Loucy (cell line): ENCODE results near the gene TEAD1.

Source experiments
- H2AFZ ChIP-seq: fragments of 200-600 bp; sonication (generic); 2 replicates; pipeline ENCODE4 v1.6.0; 2016; ENCODE audit warnings: antibody characterized with exemption, mild to moderate bottlenecking, low read length, moderate library complexity
- H3F3A ChIP-seq: fragments of 200-600 bp; 2 replicates; pipeline ENCODE4 v1.6.0; 2016; ENCODE audit warnings: antibody characterized with exemption, low read depth, mild to moderate bottlenecking
- H3K27me3 ChIP-seq: fragments of 200-600 bp; sonication (generic); 2 replicates; pipeline ENCODE4 v1.6.1; 2014; ENCODE audit warnings: low read length, mild to moderate bottlenecking; ENCODE audit not compliant: insufficient read depth, poor library complexity, severe bottlenecking
- H3K36me3 ChIP-seq: fragments of 200-600 bp; sonication (generic); 2 replicates; pipeline ENCODE4 v1.6.1; 2016; ENCODE audit warnings: low read length; ENCODE audit not compliant: insufficient read depth
- H3K4me1 ChIP-seq: fragments of 200-600 bp; sonication (generic); 2 replicates; pipeline ENCODE4 v1.5.1; 2014; ENCODE audit warnings: low read length, mild to moderate bottlenecking; ENCODE audit not compliant: insufficient read depth, poor library complexity, severe bottlenecking
- H3K4me2 ChIP-seq: fragments of 200-600 bp; sonication (generic); 2 replicates; pipeline ENCODE4 v1.6.0; 2014; ENCODE audit warnings: antibody characterized with exemption, low read length, low read depth, mild to moderate bottlenecking; ENCODE audit not compliant: poor library complexity, severe bottlenecking
- H3K4me3 ChIP-seq: fragments of 200-600 bp; sonication (generic); 2 replicates; pipeline ENCODE4 v1.5.1; 2014; ENCODE audit warnings: low read length, mild to moderate bottlenecking, mixed read lengths; ENCODE audit not compliant: poor library complexity, severe bottlenecking
- H3K79me2 ChIP-seq: fragments of 200-600 bp; sonication (generic); 2 replicates; pipeline ENCODE4 v1.6.1; 2014; ENCODE audit warnings: low read length; ENCODE audit not compliant: insufficient read depth
- H3K9ac ChIP-seq: fragments of 200-600 bp; sonication (generic); 2 replicates; pipeline ENCODE4 v1.6.0; 2014; ENCODE audit warnings: mild to moderate bottlenecking, low read depth, low read length, moderate library complexity; ENCODE audit not compliant: poor library complexity, severe bottlenecking
- H3K9me2 ChIP-seq: fragments of 200-600 bp; sonication (generic); replicated peaks from 2 replicates; pipeline ENCODE4 v1.6.1; 2016; ENCODE audit warnings: low read depth, low read length, mixed read lengths
- H3K9me3 ChIP-seq: fragments of 200-600 bp; sonication (generic); 2 replicates; pipeline ENCODE4 v1.6.1; 2014; ENCODE audit warnings: mild to moderate bottlenecking, antibody characterized with exemption, low read length, low read depth; ENCODE audit not compliant: insufficient read depth
- H4K20me1 ChIP-seq: fragments of 200-600 bp; sonication (generic); 2 replicates; pipeline ENCODE4 v1.6.0; 2014; ENCODE audit warnings: antibody characterized with exemption, low read length, mild to moderate bottlenecking; ENCODE audit not compliant: insufficient read depth, poor library complexity, severe bottlenecking
- CTCF ChIP-seq: fragments of 200-600 bp; sonication (generic); conservative IDR thresholded peaks from 2 replicates; pipeline ENCODE4 v1.5.1; 2014; ENCODE audit warnings: mild to moderate bottlenecking, antibody characterized with exemption, low read length
- EZH2phosphoT487 ChIP-seq: fragments of 200-600 bp; IDR thresholded peaks from 2 replicates; pipeline ENCODE4 v1.6.1; 2018; ENCODE audit warnings: antibody characterized with exemption, mild to moderate bottlenecking, moderate library complexity, borderline replicate concordance

TEAD1 gene

GRCh38 chr11:12767577-12767976, 93.4 kb downstream of the TEAD1 start:
- no peaks in the 10 kb centered on the region for H3K9me2 ChIP-seq
- TF ChIP-seq CTCF (no peak), EZH2phosphoT487 (no peak)
- no peaks in the 10 kb centered on the region for H4K20me1 ChIP-seq
- no peak overlapping the region for H3K4me2 ChIP-seq
- H3K4me3 ChIP-seq = no peak overlapping the region
- H3K36me3 ChIP-seq = no peaks in the 10 kb centered on the region
- H3K9me3 ChIP-seq = no peaks in the 10 kb centered on the region
- H2AFZ ChIP-seq = no peak overlapping the region
- H3K79me2 ChIP-seq = no peaks in the 10 kb centered on the region
- H3F3A ChIP-seq = no peaks in the 10 kb centered on the region
- H3K9ac ChIP-seq = no peak overlapping the region
- no peaks in the 10 kb centered on the region for H3K27me3 ChIP-seq
- no peaks in the 10 kb centered on the region for H3K4me1 ChIP-seq

GRCh38 chr11:12768726-12769673, 94.8 kb downstream of the TEAD1 start:
- no peaks in the 10 kb centered on the region for H3K9me3 ChIP-seq
- no peak overlapping the region for H2AFZ ChIP-seq
- no peaks in the 10 kb centered on the region for H3K9me2 ChIP-seq
- TF ChIP-seq EZH2phosphoT487 (no peak), CTCF (no peak)
- no peaks in the 10 kb centered on the region for H4K20me1 ChIP-seq
- no peaks in the 10 kb centered on the region for H3K79me2 ChIP-seq
- no peaks in the 10 kb centered on the region for H3F3A ChIP-seq
- H3K4me2 ChIP-seq = no peak overlapping the region
- H3K4me1 ChIP-seq = no peaks in the 10 kb centered on the region
- no peaks in the 10 kb centered on the region for H3K27me3 ChIP-seq
- H3K36me3 ChIP-seq = no peaks in the 10 kb centered on the region
- H3K4me3 ChIP-seq = no peak overlapping the region
- H3K9ac ChIP-seq = no peak overlapping the region

- Histone ChIP-seq H3K27me3 (no peaks in the 10 kb centered on the region), H2AFZ (no peak overlapping the region), H3K4me2 (no peak overlapping the region), H4K20me1 (no peaks in the 10 kb centered on the region), H3K4me1 (no peaks in the 10 kb centered on the region), H3K9me3 (no peaks in the 10 kb centered on the region), H3K79me2 (no peaks in the 10 kb centered on the region), H3K9ac (no peak overlapping the region), H3F3A (no peaks in the 10 kb centered on the region), H3K36me3 (no peaks in the 10 kb centered on the region), H3K4me3 (no peak overlapping the region), H3K9me2 (no peaks in the 10 kb centered on the region)
- TF ChIP-seq EZH2phosphoT487 (no peak), CTCF (no peak)
Observed at GRCh38 chr11:12769834-12770345, 95.7 kb downstream of the TEAD1 start.
